ENCODE results near the gene MCF2L. TPM values are rescaled to one million over a fixed set of nuclear protein-coding genes. Genes with fewer than 3 reads are reported as not detected.

The MCF2L gene
- total RNA-seq, 1 experiment from 2014 or later: 9.4 TPM

GRCh38 chr13:113138792-113139551, 170.0 kb downstream of the MCF2L start:
- H3K36me3 ChIP-seq: no peaks in the 10 kb centered on the region
- H3K9me3 ChIP-seq (replicated peaks): no peaks in the 10 kb centered on the region
- DNase-seq (ENCODE audit: low read depth in 1 of 2, low spot score in 2 of 2): no peak
- no peaks in the 10 kb centered on the region for H3K4me1 ChIP-seq (replicated peaks)
- no peak overlapping the region for H3K27ac ChIP-seq
- H3K4me3 ChIP-seq: no peak overlapping the region
- H3K27me3 ChIP-seq (replicated peaks): no peaks in the 10 kb centered on the region

GRCh38 chr13:113139577-113139976, 170.6 kb downstream of the MCF2L start:
- Histone ChIP-seq H3K4me3 (no peak overlapping the region), H3K4me1 (replicated peaks) (no peaks in the 10 kb centered on the region), H3K36me3 (no peaks in the 10 kb centered on the region), H3K27me3 (replicated peaks) (no peaks in the 10 kb centered on the region), H3K27ac (no peak overlapping the region), H3K9me3 (replicated peaks) (no peaks in the 10 kb centered on the region)
- no peak for DNase-seq (ENCODE audit: low read depth in 1 of 2, low spot score in 2 of 2)

- no peak for DNase-seq (ENCODE audit: low read depth in 1 of 2, low spot score in 2 of 2)
- H3K27me3 ChIP-seq (replicated peaks): no peaks in the 10 kb centered on the region
- H3K36me3 ChIP-seq: no peaks in the 10 kb centered on the region
- H3K4me1 ChIP-seq (replicated peaks): no peaks in the 10 kb centered on the region
- H3K4me3 ChIP-seq: no peak overlapping the region
- no peak overlapping the region for H3K27ac ChIP-seq
- no peaks in the 10 kb centered on the region for H3K9me3 ChIP-seq (replicated peaks)
Observed at GRCh38 chr13:113140677-113141600, 171.9 kb downstream of the MCF2L start.

GRCh38 chr13:113141601-113141970, 172.6 kb downstream of the MCF2L start:
- Histone ChIP-seq H3K36me3 (no peaks in the 10 kb centered on the region), H3K4me3 (no peak overlapping the region), H3K9me3 (replicated peaks) (no peaks in the 10 kb centered on the region), H3K27ac (no peak overlapping the region), H3K4me1 (replicated peaks) (no peaks in the 10 kb centered on the region), H3K27me3 (replicated peaks) (no peaks in the 10 kb centered on the region)
- no peak for DNase-seq (ENCODE audit: low read depth in 1 of 2, low spot score in 2 of 2)

DNA sequence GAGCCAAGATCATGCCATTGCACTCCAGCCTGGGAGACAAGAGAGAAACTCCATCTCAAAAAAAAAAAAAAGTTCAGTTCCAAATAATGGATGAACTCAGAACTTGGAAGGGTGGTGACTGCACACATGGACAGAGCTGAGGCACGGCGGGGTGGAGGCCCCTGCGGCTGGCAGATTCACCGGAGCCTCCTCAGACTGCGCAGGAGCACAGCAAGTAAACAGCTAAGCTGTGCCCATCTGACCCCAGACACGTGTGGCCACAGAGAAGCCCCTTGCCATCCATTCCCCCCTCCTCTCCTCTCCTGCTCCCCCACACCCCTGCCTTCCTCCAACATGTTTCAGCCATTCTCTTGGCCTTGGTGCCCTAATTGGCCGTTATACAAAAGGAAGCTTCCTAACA, 173.9 kb downstream of the MCF2L start:
- no peak overlapping the region for H3K27ac ChIP-seq
- DNase-seq (ENCODE audit: low read depth in 1 of 2, low spot score in 2 of 2): no peak
- H3K4me1 ChIP-seq (replicated peaks): no peaks in the 10 kb centered on the region
- no peaks in the 10 kb centered on the region for H3K9me3 ChIP-seq (replicated peaks)
- no peaks in the 10 kb centered on the region for H3K36me3 ChIP-seq
- H3K4me3 ChIP-seq: no peak overlapping the region
- no peaks in the 10 kb centered on the region for H3K27me3 ChIP-seq (replicated peaks)

DNA sequence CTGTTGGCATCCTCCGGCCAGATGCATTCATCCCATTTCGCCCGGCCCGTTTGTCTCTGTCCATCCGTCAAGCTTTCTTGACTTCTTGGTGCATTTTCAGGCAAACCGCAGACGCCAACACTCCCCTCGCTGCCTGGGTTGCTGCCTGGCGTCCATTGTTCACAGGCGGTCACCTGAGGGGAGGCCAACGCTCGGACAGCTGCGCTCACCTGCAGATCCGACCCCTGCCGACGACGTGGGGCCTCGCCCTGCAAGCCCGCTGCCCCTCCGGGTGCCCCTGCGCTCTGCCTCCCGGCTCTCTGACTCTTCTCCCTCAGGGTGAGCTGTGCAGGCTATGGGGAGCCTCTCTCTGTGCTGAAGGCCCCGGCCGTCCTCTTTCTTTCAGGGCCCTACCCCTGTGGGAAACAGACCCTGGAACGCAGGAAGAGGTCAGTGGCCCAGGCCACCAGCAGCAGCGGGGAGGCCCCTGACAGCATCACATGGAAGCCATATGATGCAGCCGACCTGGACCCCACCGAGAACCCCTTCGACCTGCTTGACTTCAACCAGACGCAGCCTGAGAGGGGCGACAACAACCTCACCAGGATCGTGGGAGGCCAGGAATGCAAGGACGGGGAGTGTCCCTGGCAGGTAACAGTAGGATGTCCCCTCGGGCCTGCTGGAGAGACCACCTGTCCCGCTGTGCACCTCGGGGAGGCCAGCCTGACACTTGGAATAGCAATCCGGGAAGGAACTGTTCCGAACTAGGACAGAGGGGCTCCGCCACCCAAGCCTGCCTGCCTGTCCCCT, 174.6 kb downstream of the MCF2L start:
- no peaks in the 10 kb centered on the region for H3K36me3 ChIP-seq
- DNase-seq (ENCODE audit: low read depth in 1 of 2, low spot score in 2 of 2): no peak
- H3K27ac ChIP-seq: no peak overlapping the region
- H3K4me1 ChIP-seq (replicated peaks): no peaks in the 10 kb centered on the region
- H3K4me3 ChIP-seq: no peak overlapping the region
- H3K27me3 ChIP-seq (replicated peaks): no peaks in the 10 kb centered on the region
- no peaks in the 10 kb centered on the region for H3K9me3 ChIP-seq (replicated peaks)

DNA sequence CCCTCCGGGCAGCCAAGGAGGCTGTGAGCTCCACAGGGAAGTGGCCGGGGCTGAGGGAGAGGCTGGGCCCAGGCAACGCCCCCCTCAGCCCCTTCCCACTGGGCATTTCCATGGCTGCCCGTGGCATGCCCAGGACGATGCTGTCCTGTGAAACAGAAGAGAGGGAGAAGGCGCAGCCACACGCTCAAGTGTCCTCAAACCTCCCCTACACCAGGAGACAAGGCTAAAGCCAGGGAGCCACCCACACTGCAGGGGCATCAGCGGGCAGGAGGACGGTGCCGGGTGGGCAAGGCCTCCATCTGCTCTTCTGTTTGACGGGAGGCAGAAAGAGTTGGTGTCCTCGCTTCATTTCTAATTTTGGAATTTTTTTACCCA, 175.2 kb downstream of the MCF2L start:
- DNase-seq (ENCODE audit: low read depth in 1 of 2, low spot score in 2 of 2): no peak

GRCh38 chr13:113145496-113145895, 176.5 kb downstream of the MCF2L start:
- Histone ChIP-seq H3K9me3 (replicated peaks) (no peaks in the 10 kb centered on the region), H3K36me3 (no peaks in the 10 kb centered on the region), H3K27me3 (replicated peaks) (no peaks in the 10 kb centered on the region), H3K27ac (no peak overlapping the region), H3K4me1 (replicated peaks) (no peaks in the 10 kb centered on the region), H3K4me3 (no peak overlapping the region)
- no peak for DNase-seq (ENCODE audit: low read depth in 1 of 2, low spot score in 2 of 2)

More for the DNA sequence above, 175.2 kb downstream of the MCF2L start:
- Histone ChIP-seq H3K4me3 (no peak overlapping the region), H3K9me3 (replicated peaks) (no peaks in the 10 kb centered on the region), H3K36me3 (no peaks in the 10 kb centered on the region), H3K27ac (no peak overlapping the region), H3K27me3 (replicated peaks) (no peaks in the 10 kb centered on the region), H3K4me1 (replicated peaks) (no peaks in the 10 kb centered on the region)

DNA sequence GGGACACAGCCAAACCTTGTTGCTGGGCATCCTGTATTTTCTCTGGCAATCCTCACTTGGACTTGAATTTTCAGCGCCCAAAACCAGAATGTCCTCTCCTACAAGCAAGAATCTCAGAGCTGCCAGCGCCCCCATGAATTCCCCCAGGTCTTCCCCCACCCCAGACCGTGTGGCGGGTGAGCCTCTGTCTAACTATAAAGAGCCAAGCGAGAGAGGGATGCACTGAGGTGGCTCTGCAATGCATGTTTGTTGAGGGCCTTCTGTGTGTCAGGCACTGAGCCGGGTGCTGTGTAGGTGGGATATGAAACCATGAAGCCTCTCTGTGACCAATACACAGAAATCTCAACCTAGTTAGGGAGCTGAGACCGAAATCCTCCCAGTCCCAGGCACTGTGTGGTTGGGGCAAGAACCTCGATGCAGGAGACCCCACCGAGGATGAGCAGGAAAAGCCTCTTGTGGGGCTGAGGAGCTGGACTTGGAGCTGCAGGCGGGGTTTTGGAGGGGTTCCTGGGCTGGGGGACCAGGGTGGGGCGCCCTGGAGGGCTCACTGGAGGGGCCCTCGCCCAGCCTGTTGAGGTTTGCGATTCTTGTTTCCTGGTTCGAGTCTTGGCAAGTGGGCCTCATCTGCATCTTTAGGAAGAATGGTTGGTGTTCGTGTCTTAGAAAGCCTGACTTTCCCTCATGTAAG, 177.0 kb downstream of the MCF2L start:
- H3K9me3 ChIP-seq (replicated peaks): no peaks in the 10 kb centered on the region
- H3K36me3 ChIP-seq: no peaks in the 10 kb centered on the region
- DNase-seq (ENCODE audit: low read depth in 1 of 2, low spot score in 2 of 2): no peak
- H3K4me1 ChIP-seq (replicated peaks): no peaks in the 10 kb centered on the region
- H3K27ac ChIP-seq: no peak overlapping the region
- H3K27me3 ChIP-seq (replicated peaks): no peaks in the 10 kb centered on the region
- H3K4me3 ChIP-seq: no peak overlapping the region

DNA sequence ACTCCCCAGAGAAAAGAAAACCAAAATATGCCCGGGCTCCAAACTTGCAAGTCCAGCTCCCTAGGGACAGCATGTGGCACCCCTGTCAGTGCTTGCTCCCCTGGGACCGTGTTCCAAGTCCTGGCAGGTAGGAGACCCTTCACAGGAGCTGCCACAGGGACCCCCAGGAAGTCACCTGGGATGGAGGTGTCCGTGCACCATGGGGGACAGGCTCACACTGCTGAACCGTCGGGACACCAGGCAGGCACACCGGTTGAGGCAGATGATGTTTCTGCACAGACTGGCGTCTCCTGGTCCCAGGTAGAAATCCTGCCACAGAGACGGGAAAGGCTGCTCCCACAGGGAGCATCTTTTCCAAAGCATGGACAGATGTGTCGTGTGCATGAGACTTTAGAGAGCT, 177.7 kb downstream of the MCF2L start:
- no peaks in the 10 kb centered on the region for H3K27me3 ChIP-seq (replicated peaks)
- H3K4me3 ChIP-seq: no peak overlapping the region
- no peaks in the 10 kb centered on the region for H3K36me3 ChIP-seq
- H3K27ac ChIP-seq: no peak overlapping the region
- H3K4me1 ChIP-seq (replicated peaks): no peaks in the 10 kb centered on the region
- DNase-seq (ENCODE audit: low read depth in 1 of 2, low spot score in 2 of 2): no peak
- no peaks in the 10 kb centered on the region for H3K9me3 ChIP-seq (replicated peaks)

GRCh38 chr13:113147206-113147605, 178.2 kb downstream of the MCF2L start:
- DNase-seq (ENCODE audit: low read depth in 1 of 2, low spot score in 2 of 2): no peak
- Histone ChIP-seq H3K4me3 (no peak overlapping the region), H3K36me3 (no peaks in the 10 kb centered on the region), H3K4me1 (replicated peaks) (peaks cover 4% of the 10 kb centered on the region; the same call in 1 of the 2 replicates), H3K27ac (no peak overlapping the region), H3K27me3 (replicated peaks) (no peaks in the 10 kb centered on the region), H3K9me3 (replicated peaks) (no peaks in the 10 kb centered on the region)

GRCh38 chr13:113148407-113148806, 179.4 kb downstream of the MCF2L start:
- no peaks in the 10 kb centered on the region for H3K36me3 ChIP-seq
- no peak overlapping the region for H3K27ac ChIP-seq
- DNase-seq (ENCODE audit: low read depth in 1 of 2, low spot score in 2 of 2): no peak
- H3K9me3 ChIP-seq (replicated peaks): no peaks in the 10 kb centered on the region
- no peak overlapping the region for H3K4me3 ChIP-seq
- H3K4me1 ChIP-seq (replicated peaks): peaks cover 12% of the 10 kb centered on the region
- H3K27me3 ChIP-seq (replicated peaks): no peaks in the 10 kb centered on the region

DNA sequence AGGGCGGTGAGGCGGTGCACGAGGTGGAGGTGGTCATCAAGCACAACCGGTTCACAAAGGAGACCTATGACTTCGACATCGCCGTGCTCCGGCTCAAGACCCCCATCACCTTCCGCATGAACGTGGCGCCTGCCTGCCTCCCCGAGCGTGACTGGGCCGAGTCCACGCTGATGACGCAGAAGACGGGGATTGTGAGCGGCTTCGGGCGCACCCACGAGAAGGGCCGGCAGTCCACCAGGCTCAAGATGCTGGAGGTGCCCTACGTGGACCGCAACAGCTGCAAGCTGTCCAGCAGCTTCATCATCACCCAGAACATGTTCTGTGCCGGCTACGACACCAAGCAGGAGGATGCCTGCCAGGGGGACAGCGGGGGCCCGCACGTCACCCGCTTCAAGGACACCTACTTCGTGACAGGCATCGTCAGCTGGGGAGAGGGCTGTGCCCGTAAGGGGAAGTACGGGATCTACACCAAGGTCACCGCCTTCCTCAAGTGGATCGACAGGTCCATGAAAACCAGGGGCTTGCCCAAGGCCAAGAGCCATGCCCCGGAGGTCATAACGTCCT, 180.0 kb downstream of the MCF2L start:
- H3K9me3 ChIP-seq (replicated peaks): no peaks in the 10 kb centered on the region
- H3K36me3 ChIP-seq: no peaks in the 10 kb centered on the region
- peaks cover 15% of the 10 kb centered on the region for H3K4me1 ChIP-seq (replicated peaks)
- no peak for DNase-seq (ENCODE audit: low read depth in 1 of 2, low spot score in 2 of 2)
- H3K4me3 ChIP-seq: no peak overlapping the region
- no peaks in the 10 kb centered on the region for H3K27me3 ChIP-seq (replicated peaks)
- H3K27ac ChIP-seq: no peak overlapping the region
